Fibroblast of skin of abdomen (primary cell): ENCODE data around the gene C7orf25. TPM values are rescaled to one million over a fixed set of nuclear protein-coding genes. Genes with fewer than 3 reads are reported as not detected.
A peak's percentile ranks its signal among the peaks of the same experiment; 100 is the strongest.

ENCODE experiments used
- DNase-seq: peaks from one replicate; pipeline ENCODE4 v3.0.0-alpha.2; 2013
- polyA plus RNA-seq, 2 experiments: library from polyadenylated mRNA; unstranded; fragments of 120-200 nt; gene quantifications; one replicate each; pipeline ENCODE4 v1.2.1, GENCODE V29; 2013; ENCODE audit not compliant: insufficient read length in 2 of 2

Gene C7orf25
- 1.3 TPM for polyA plus RNA-seq (2013, experiment 1 of 2; ENCODE audit: insufficient read length)
- 1.3 TPM for polyA plus RNA-seq (2013, experiment 2 of 2; ENCODE audit: insufficient read length)

- DNase-seq = peak; percentile 95
Measured at GRCh38 chr7:42911454-42912447, at the start of gene C7orf25. TSS of gene C7orf25 (minus strand) at chr7:42912070. CDS start at chr7:42910900, 1,170 bp downstream.

DNA sequence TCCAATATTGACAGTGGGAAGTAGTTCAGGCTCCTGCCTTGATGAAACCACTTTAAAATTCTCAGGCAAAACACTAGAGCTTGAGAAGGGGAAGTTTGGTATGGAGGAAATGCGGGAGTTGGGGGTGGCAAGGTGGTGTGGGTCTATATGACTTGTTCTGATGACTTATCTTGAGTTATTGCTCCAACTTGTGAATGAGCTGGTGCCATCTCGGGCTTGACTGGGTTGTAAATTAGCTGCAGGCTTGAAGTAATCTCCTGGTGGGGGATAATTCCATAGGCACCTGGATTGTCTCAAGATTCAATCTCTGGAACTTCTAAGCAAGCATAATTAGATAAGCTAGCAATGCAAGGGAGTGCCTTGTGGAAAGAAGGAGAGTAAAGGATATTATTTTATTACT lies 49.3 kb upstream of the C7orf25 start:
- DNase-seq = no peak

DNA sequence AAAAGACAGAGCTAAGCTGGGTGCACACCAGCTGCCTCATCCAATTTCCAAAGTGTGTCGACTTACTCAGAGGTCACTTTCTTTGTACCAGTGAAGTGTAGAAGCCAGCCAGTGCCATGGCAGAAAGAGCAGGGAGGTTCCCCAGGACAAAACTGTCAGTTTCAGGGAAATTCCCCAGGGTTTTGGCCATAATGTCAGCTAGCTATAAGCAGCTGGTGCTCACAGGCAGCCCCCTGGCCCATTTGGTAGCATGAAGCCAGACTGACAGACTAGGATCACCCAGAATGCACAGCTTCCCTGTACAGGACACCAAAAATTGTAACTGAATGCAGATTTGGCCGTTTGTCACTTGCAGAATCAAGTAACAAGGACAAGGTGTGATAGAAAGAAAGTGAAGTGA lies 48.9 kb upstream of the C7orf25 start:
- DNase-seq = no peak

GRCh38 chr7:42959549-42959948 lies 47.7 kb upstream of the C7orf25 start:
- DNase-seq = no peak

- DNase-seq = no peak
Measured at GRCh38 chr7:42956062-42956461, 44.2 kb upstream of the C7orf25 start.

DNA sequence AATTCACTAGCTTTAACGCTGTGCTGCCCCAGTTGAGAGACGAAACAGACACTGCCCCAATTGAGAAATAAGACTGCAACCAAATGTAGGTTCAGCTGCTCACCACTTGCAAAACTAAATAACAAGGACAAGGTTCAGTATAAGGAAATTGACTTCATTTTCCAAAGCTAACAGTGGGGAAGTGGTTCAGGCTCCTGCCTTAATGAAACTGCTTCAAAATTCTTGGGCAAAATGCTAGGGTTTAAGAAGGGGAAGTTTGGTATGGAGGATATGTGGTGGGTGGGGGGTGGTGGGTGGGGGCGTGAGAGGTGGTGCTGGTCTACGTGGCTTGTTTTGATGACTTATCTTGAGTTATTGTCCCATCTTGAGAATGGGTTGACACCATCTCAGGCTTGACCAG lies 42.1 kb upstream of the C7orf25 start:
- DNase-seq = no peak

DNA sequence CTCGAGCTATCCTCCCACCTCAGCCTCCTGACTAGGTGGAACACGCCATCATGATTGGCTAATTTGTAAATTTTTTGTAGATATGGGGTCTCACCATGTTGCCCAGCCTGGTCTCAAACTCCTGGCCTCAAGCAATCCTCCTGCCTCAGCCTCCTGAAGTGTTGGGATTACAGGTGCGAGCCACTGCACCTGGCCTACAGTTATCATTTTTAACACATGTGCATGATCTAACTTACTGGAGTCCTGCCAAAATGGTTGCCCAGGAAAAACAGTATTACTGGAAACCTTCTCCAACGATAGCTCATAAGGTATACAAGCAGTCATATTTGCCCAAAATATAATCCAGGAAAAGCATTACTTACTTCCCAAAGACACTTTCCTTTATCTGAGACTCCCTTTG lies 40.5 kb upstream of the C7orf25 start:
- DNase-seq = no peak

GRCh38 chr7:42950417-42950816 lies 38.5 kb upstream of the C7orf25 start:
- DNase-seq = no peak

DNA sequence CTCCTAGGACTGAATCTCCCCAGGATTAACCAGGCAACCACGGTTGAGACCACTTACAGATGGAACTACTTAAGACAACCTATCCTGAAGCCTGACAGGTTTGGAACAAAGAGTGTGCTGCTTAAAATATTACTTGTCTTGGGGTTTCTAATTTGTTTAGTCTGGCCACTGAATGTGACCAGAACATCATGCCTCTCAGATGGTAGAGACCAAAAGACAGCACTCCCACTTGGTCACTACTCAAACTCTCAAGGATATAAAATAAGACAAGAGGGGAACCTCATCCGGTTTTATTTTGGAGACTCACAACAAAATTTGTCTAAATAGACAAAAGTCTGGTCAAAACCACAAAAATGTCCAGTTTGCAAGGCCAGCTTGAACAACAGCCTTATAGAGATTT lies 35.7 kb upstream of the C7orf25 start:
- DNase-seq = peak; percentile 79

DNA sequence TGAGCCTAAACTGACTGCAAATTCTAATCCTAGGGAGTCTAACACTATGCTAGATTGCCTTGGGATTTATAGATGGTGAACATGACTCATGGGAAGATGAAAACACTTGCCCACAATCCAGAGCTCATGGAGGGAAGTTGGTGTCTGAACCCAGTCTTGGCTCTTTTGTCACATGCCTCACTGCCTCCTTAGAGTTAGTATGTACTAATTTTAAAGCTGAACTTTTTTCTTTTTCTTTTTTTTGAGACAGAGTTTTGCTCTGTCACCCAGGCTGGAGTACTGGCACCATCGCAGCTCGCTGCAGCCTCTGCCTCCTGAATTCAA lies 34.7 kb upstream of the C7orf25 start:
- no peak for DNase-seq

DNA sequence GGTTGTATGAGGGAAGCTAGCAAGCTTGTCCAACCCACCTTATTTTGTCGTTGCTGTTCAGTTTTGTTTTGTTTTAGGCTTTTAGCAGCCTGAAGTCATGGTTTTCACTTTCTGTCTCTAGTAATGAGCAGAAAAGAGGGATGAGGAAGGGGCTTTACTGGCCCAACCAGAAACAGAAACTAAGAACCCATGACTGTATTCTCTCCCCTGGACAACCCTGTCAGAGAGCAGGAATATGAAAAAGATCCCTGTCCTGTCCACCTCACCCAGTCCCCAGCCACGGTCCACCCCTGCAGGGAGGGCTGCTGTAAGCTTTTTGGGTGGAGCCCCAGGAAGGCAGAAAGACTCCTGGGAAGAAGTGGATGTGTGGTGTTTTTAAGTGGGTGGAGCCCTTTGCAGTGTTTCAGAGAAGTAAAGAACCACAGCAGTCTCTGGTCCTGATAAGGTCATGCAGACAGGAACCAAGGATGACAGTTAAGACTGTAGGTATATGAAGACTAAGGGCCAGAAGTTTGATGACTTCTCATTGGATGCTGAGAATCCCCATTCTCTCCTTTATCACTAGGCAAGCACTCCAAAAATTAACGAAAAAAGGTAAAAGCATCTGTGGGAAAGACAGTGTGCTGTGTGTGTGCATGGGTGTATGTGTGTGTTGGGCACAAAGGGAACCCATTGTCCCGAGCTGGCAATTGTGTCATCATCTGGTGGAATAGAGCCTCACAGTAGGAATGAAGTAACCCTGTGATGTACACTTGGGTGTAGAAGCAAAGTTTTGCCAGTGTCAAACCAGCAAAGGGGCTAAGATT lies 34.2 kb upstream of the C7orf25 start:
- no peak for DNase-seq

DNA sequence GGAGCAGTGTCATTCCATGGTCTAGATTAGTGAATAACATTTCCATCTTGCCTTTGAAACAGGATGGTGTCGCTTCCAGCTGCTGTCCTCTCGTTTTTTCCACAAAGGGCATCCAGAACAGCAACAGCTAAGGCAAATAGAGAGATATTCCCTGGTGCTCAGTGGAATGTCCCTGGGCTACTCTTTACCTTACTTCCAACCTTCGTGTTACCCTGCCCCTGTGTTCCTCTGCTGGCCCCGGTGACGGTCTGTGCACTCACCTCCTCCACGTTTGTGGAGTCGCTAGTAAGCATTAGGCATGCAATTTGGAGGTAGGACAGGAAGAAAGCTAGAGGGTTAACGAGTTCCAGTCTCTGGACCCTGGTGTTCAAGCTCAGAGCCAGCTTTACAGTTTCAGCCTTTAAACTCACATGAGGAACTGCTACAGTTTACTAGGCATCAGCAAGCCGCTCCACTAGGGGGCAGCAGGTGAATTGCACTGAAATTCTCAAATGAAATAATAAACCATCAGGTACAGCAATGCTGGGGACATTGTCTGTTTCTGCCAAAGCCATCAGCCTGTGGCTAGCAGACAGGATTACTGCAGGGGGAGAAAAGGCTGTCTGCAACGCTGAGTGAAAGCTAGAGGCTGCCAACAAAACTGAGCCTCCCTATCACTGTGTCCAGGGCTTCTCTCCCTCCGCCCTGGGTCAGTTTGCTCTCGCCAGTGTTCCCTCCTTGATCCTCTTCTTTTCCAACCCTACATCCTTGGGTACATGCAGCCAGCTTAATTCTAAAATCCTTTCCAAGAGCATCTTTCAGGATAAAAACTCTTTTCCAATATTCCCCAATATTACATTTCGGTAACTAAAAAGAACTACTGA lies 29.3 kb upstream of the C7orf25 start:
- DNase-seq = peak; percentile 79

DNA sequence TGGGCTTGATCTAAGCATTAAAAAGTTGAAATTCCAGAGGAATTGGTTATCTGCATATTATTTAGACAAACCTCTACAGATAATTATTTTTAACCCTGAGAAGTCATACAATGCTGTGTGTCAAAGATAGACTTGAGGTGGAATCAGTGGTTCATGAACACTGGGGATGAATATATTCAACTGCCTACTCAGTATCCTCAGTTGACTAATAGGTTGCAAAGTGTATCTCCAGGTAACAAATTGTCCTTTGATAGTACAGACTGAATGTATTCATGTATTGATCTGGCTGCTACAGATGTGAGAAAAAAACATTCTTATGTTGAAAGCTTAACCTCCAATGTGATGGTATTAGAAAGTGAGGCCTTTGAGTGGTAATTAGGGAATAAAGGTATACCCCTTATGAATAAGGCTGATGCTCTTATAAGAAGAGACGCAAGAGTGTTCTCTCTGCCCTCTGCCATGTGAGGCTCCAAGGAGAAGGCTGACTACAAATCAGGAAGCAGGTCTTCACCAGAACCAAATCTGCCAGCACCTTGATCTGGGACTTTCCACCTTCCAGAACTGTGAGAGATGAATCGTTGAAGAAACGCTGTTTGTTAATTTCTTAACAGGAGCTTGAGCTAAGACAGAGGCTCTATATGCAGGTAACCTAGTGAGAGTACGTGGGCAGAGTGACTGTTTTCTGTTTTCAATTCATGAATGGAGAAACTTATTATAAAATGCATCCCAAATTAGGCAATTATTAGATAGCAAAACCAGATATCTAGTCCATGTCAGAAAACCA lies 27.8 kb upstream of the C7orf25 start:
- no peak for DNase-seq

GRCh38 chr7:42935861-42936260 lies 24.0 kb upstream of the C7orf25 start:
- DNase-seq = no peak

DNA sequence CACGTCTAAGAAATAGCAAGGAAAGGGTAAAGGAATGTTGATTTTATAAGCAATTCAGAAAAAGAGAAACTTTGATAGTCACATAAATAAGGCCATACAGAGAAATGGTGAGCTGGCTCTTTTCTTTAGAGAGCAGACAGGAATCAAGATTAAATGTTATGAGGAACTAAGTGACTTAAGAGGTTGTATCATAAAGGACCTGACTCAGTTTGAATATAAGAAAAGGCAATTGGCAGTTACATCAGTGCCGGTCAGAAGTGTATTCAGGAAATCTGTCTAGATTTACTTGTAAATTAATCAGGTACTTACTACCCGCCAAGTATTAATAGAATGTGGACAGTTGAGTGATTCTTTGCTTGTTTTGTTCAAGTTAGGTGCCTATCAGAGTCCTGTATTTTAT lies 22.4 kb upstream of the C7orf25 start:
- DNase-seq = no peak

DNA sequence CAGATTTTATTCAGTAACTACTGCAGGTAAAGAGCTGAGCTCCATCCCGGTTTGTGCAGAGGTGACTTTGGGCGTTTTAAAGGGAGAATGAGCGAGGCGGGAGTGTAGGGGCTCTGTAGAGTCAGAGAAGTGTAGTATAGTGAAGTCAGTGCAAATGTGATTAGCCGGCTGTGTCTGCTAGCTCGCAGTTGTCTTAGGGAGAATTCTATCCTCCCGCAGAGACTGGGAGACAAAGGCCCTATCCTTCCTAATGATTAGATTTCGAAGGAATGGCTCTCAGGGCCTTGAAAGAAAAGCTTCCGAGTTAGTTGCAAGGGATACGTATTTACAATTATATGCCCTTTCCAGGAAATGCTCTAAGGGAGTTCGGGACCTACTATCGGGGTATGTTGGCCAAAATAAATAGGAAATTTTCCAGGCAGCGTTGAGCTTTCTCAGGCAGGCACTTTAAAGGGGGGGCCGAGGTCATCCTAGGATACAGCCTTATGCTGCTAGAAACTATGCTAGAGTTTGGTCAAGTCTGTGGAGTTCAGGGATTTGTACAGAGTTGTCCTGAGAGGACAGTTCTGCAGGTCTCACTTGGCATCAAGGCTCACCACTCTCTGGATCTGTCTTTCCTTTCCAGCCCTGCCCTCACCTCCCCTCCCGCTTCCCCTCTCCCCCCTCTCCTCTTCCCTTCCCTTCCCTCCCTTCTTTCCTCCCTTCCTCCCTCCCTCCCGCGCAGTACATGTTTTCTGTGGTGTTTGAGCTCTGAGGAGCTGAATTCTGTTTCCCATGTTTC lies 21.1 kb upstream of the C7orf25 start:
- peak; percentile 45 for DNase-seq

- DNase-seq = peak; percentile 98
Measured at GRCh38 chr7:42931834-42932651, 20.2 kb upstream of the C7orf25 start, which contains the start of the genes MRPL32 and PSMA2. TSS of gene MRPL32 (plus strand) at chr7:42932376. CDS start at chr7:42932387, 11 bp downstream. TSS of gene PSMA2 (minus strand) at chr7:42932174. CDS start at chr7:42932158, 16 bp downstream.

DNA sequence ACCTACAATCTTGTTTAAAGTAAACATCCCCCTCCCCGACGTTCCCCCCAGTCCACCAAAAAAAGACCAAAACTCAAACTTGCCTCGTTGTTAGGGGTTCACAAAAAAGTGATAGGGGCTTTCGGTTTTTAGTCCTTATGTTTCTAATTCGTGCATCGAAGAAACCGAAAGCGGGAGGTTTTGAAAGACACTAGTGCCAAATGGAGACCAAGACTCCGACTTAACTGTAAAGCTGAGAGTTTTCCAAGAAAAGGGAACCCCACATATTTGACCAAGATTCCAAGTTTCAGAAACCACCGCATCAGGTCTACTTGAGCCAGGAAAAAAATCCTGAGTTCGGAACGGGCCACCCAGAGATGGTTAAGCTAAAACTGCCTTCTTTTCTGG lies 19.6 kb upstream of the C7orf25 start:
- no peak for DNase-seq

DNA sequence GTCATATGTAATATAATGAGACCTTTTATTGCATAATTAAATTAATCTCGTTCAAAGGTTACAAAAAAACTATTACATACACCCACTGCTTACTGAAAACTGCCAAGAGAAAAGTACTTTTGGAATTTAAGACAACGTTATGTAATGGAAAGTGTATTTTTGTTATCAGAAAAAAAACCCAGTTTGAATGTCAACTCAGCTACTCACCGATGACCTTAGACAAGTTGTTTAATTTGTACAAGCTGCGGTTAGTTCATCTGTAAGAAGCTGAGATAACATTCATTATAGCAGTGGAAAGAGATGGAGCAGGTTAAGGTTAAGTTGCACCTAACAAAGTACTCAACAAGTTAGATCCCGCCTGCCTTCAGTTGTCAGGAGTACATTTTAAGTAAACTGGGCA lies 19.0 kb upstream of the C7orf25 start:
- DNase-seq = no peak

DNA sequence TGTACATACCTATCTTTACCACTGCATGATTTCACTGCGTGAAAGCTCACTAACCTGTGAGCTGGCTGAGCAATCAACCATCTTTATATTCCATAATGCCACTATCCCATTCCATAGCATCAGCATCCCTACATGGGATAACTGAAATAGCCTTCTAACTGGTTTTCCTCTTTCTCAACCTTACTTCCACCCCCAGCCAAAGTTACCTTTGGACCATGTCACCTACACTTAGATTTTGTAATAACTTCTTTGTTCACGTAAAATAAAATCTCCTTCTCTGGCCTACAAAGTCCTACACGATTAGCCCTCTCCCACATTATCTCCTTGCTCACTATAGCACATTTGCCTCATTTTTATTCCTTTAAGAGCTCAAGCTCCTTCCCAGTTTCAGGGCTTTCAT lies 17.6 kb upstream of the C7orf25 start:
- DNase-seq = no peak
